Mucosa of gallbladder (tissue), 1 donor: ENCODE data around the gene KCTD21. TPM values are rescaled to one million over a fixed set of nuclear protein-coding genes. Genes with fewer than 3 reads are reported as not detected.

ENCODE experiments used
- DNase-seq: peaks from one replicate; pipeline ENCODE4 v3.0.0-alpha.2; 2020; ENCODE audit warnings: low spot score
- total RNA-seq: library from RNA; stranded (reverse); gene quantifications from one replicate; pipeline ENCODE4 v1.2.1, GENCODE V29; 2021
- donor health status: DM: no; HTN: no; CAD: no.

Gene KCTD21
- total RNA-seq, 1 donor from 2014 or later, result 16.4 TPM

- no peak for DNase-seq
Observed at GRCh38 chr11:78201096-78201818, 12.8 kb upstream of the KCTD21 start.

- no peak for DNase-seq
Observed at GRCh38 chr11:78200553-78200952, 12.1 kb upstream of the KCTD21 start.

- no peak for DNase-seq
Observed at GRCh38 chr11:78200061-78200460, 11.6 kb upstream of the KCTD21 start.

- DNase-seq, result no peak
Observed at GRCh38 chr11:78199653-78200015, 11.2 kb upstream of the KCTD21 start.

- DNase-seq, result no peak
Observed at GRCh38 chr11:78199015-78199652, 10.7 kb upstream of the KCTD21 start.

GRCh38 chr11:78197816-78198215 lies 9.4 kb upstream of the KCTD21 start:
- DNase-seq, result no peak

GRCh38 chr11:78196661-78197091 lies 8.2 kb upstream of the KCTD21 start:
- no peak for DNase-seq

GRCh38 chr11:78195917-78196560 lies 7.6 kb upstream of the KCTD21 start:
- DNase-seq, result no peak

- DNase-seq, result no peak
Observed at GRCh38 chr11:78194490-78194889, 6.1 kb upstream of the KCTD21 start.

- DNase-seq, result no peak
Observed at GRCh38 chr11:78193806-78194205, 5.4 kb upstream of the KCTD21 start.

GRCh38 chr11:78192911-78193351 lies 4.5 kb upstream of the KCTD21 start:
- no peak for DNase-seq

- no peak for DNase-seq
Observed at GRCh38 chr11:78192223-78192719, 3.8 kb upstream of the KCTD21 start.

- no peak for DNase-seq
Observed at GRCh38 chr11:78190871-78191538, 2.6 kb upstream of the KCTD21 start.

- no peak for DNase-seq
Observed at GRCh38 chr11:78190374-78190773, 1.9 kb upstream of the KCTD21 start.

GRCh38 chr11:78189851-78190250 lies 1.4 kb upstream of the KCTD21 start:
- DNase-seq, result no peak

- DNase-seq, result no peak
Observed at GRCh38 chr11:78189174-78189724, 823 bp upstream of the KCTD21 start.

- DNase-seq, result no peak
Observed at GRCh38 chr11:78187366-78188285, 800 bp downstream of the KCTD21 start.

GRCh38 chr11:78181185-78181584 lies 7.2 kb downstream of the KCTD21 start:
- DNase-seq, result no peak

GRCh38 chr11:78180751-78181150 lies 7.7 kb downstream of the KCTD21 start:
- DNase-seq, result no peak

GRCh38 chr11:78179459-78180071 lies 8.9 kb downstream of the KCTD21 start:
- no peak for DNase-seq
